Activated naive CD8-positive, alpha-beta T cell treated with anti-CD3 and anti-CD28 coated beads, Interleukin-2, amount 50 U/mL, for 24 hours (primary cell): ENCODE results near the gene ACTR5.

Experiments
- ATAC-seq: fragments of 150-1000 bp; cut with Tn5 transposase; one replicate; pipeline ENCODE4 v1.10.0; 2021
- DNase-seq: peaks from one replicate; pipeline ENCODE4 v3.0.0; 2021
- H3K27ac Mint-ChIP-seq: one replicate; pipeline ENCODE4 v1.8.0; 2021; ENCODE audit warnings: mild to moderate bottlenecking, mixed read lengths
- H3K27me3 Mint-ChIP-seq: one replicate; pipeline ENCODE4 v1.8.0; 2021; ENCODE audit warnings: mixed read lengths
- H3K36me3 Mint-ChIP-seq: one replicate; pipeline ENCODE4 v1.8.0; 2021; ENCODE audit warnings: low read depth, mixed read lengths
- H3K4me1 Mint-ChIP-seq: one replicate; pipeline ENCODE4 v1.8.0; 2021; ENCODE audit warnings: mixed read lengths
- H3K4me3 Mint-ChIP-seq: one replicate; pipeline ENCODE4 v1.8.0; 2021; ENCODE audit warnings: mild to moderate bottlenecking, moderate library complexity, mixed read lengths
- H3K9me3 Mint-ChIP-seq: one replicate; pipeline ENCODE4 v1.8.0; 2021; ENCODE audit warnings: mixed read lengths

ACTR5 gene

DNA sequence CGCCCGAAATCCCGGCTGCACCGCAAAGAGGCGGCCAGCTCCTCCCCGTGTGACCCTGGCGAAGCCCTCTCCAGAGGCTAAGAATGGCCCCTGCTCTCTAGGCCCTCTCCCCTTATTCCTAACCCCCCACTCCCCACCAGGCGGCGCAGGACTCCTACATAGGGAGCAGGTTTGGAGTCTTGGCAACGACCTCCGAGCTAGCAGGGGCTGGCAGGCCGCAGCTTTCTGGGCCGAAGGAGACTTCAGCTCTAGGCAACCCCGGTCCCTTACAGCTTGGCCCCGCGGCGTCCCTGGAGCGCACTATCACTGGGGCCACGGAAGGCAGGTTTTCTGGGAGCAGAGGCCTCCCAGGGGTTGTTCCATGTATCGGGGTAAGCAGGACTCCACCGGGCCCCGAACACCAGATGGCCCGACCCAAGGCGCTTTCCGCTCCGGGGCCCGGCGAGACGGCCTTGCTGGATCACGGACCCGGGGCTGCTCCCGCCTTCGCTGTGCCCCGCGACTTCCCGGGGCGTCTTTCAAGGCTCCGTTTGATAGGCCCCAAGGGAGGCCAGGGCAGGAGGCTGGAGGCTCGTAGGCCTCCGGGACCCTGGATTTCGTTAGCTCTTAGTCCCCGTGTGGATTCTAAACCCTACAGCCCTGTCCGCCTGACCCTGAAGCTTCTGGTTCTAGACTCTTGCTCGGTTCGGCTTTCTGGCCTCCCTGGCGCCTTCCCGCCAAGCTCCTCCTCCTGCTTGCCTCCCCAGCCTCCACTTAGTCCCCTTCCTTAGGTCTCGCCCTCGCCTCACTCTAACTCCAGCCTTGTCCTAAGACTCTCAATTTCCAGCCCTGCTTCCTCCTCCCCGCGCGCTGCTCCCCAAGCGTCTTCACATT is 22.1 kb upstream of the ACTR5 start:
- H3K27ac Mint-ChIP-seq: peak overlapping the region; percentile 43
- H3K27me3 Mint-ChIP-seq: peaks cover 90% of the 10 kb centered on the region
- ATAC-seq (peak; percentile 50), DNase-seq (peak; percentile 69)
- no peak overlapping the region for H3K4me3 Mint-ChIP-seq
- H3K36me3 Mint-ChIP-seq: peaks cover 3% of the 10 kb centered on the region
- no peaks in the 10 kb centered on the region for H3K9me3 Mint-ChIP-seq
- H3K4me1 Mint-ChIP-seq: peaks cover 66% of the 10 kb centered on the region

DNA sequence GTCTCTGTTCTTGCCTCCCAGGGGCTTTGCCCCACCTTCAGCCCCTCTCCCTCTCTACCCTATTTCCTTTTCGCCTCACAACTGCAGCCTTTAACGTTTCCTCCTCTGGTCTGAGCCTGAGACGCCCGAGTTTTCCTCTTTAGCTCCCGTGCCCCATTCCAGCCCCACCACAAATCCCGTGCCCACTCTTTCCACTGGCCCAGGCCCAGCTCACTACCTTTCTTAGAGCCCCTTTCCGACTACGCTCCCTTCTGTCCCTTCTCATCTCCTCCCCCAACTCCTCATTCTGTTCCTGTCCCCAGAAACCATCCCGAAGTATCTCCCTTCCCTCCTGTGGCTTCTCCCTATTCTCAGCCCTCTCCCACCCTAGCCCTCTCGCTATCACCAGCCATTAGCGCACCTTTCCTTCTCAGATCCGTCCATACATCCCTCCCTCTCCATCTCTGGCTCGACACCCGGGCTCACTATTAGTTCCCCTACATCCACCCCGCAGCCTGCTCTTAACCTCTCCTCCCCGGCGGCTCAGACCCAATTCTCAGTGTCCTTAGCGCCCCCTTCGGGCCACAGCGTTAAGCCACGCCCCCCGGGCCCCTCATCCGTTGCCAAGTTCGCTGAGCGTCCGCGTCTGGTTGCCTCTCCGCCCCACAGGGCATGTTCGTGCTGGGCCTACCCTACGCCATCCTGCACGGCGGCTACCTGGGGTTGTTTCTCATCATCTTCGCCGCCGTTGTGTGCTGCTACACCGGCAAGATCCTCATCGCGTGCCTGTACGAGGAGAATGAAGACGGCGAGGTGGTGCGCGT is 21.3 kb upstream of the ACTR5 start:
- H3K27ac Mint-ChIP-seq: peak overlapping the region; percentile 35
- peaks cover 70% of the 10 kb centered on the region for H3K4me1 Mint-ChIP-seq
- peak; percentile 18 for ATAC-seq
- peak; percentile 83 for DNase-seq
- peaks cover 86% of the 10 kb centered on the region for H3K27me3 Mint-ChIP-seq
- H3K4me3 Mint-ChIP-seq: peak overlapping the region; percentile 36
- peaks cover 3% of the 10 kb centered on the region for H3K36me3 Mint-ChIP-seq
- H3K9me3 Mint-ChIP-seq: no peaks in the 10 kb centered on the region

DNA sequence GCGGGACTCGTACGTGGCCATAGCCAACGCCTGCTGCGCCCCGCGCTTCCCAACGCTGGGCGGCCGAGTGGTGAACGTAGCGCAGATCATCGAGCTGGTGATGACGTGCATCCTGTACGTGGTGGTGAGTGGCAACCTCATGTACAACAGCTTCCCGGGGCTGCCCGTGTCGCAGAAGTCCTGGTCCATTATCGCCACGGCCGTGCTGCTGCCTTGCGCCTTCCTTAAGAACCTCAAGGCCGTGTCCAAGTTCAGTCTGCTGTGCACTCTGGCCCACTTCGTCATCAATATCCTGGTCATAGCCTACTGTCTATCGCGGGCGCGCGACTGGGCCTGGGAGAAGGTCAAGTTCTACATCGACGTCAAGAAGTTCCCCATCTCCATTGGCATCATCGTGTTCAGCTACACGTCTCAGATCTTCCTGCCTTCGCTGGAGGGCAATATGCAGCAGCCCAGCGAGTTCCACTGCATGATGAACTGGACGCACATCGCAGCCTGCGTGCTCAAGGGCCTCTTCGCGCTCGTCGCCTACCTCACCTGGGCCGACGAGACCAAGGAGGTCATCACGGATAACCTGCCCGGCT is 20.6 kb upstream of the ACTR5 start:
- peak; percentile 6 for ATAC-seq
- H3K9me3 Mint-ChIP-seq: no peaks in the 10 kb centered on the region

DNA sequence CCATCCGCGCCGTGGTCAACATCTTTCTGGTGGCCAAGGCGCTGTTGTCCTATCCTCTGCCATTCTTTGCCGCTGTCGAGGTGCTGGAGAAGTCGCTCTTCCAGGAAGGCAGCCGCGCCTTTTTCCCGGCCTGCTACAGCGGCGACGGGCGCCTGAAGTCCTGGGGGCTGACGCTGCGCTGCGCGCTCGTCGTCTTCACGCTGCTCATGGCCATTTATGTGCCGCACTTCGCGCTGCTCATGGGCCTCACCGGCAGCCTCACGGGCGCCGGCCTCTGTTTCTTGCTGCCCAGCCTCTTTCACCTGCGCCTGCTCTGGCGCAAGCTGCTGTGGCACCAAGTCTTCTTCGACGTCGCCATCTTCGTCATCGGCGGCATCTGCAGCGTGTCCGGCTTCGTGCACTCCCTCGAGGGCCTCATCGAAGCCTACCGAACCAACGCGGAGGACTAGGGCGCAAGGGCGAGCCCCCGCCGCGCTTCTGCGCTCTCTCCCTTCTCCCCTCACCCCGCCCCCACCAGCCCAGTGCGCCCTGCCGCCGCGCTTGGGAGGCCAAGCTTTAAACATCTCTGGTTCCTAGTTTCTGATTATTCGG is 20.0 kb upstream of the ACTR5 start:
- Mint-ChIP-seq H3K27ac (peak overlapping the region; percentile 44), H3K4me1 (peaks cover 66% of the 10 kb centered on the region), H3K9me3 (no peaks in the 10 kb centered on the region), H3K36me3 (peaks cover 3% of the 10 kb centered on the region), H3K27me3 (peaks cover 85% of the 10 kb centered on the region), H3K4me3 (no peak overlapping the region)
- ATAC-seq (no peak), DNase-seq (no peak)

More for the DNA sequence above, 20.6 kb upstream of the ACTR5 start:
- Mint-ChIP-seq H3K4me1 (peaks cover 70% of the 10 kb centered on the region), H3K4me3 (peak overlapping the region; percentile 55), H3K36me3 (peaks cover 3% of the 10 kb centered on the region), H3K27me3 (peaks cover 85% of the 10 kb centered on the region), H3K27ac (peak overlapping the region; percentile 44)
- peak; percentile 16 for DNase-seq

DNA sequence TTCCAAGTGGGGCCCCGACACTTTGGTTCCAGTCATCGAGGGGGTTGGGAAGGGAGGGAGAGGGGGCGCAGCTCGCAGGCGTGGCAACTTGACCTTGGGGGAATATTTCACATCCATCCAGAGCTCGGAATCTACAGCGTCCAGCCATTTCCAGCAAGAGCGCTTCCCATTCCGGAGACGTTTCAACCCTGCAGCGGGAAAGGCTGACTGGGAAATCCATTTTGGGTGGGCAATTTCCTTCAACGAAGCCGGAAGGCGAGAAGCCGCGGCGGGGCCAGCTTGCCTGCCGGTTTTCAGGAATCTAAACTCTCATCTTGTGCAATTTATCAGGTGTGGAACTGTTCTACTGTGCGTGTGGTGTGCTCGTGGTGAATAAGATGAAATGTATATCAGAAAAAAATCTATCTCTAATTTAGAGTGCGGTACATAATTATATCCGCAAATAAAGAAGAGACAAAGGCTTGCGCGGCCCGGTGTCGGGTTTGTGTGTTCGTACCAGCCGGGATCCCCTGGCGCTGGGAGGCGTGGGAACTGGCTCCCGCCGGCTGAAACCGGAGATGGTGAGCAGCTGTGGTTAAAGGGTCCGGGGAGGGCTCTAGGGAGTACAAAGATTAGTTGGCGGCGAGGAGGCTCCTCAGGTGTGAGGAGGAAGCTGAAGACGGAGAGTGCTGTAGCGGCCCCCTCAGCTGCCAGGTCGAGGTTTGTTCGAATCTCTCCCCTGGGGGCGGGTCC is 19.2 kb upstream of the ACTR5 start:
- Mint-ChIP-seq H3K27me3 (peaks cover 87% of the 10 kb centered on the region), H3K27ac (peak overlapping the region; percentile 23), H3K4me1 (peaks cover 63% of the 10 kb centered on the region), H3K9me3 (no peaks in the 10 kb centered on the region), H3K4me3 (peak overlapping the region; percentile 27), H3K36me3 (peaks cover 3% of the 10 kb centered on the region)
- no peak for ATAC-seq
- DNase-seq: peak; percentile 16

DNA sequence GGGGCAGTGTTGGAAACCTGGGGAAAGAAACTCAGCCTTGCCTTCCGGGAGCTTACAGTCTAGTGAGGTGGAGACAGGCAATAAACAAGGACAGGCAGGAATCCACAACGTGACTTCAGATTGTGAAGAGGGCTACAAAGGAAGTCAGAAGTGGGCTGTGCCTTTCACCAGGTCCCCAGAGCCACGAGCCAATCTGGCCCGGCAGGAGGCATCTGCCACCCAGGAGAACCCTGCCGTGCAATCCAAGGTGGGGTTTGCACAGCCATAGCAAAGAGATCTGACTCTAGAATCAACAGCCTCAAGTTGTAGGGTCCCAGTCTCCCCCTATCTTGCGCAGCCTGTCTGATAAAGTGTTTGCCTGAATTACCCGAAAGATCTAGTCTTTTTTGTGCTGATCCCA is 18.5 kb upstream of the ACTR5 start:
- Mint-ChIP-seq H3K27ac (peak overlapping the region; percentile 65), H3K9me3 (no peaks in the 10 kb centered on the region), H3K4me3 (no peak overlapping the region), H3K27me3 (peaks cover 89% of the 10 kb centered on the region), H3K4me1 (peaks cover 60% of the 10 kb centered on the region), H3K36me3 (peaks cover 3% of the 10 kb centered on the region)
- DNase-seq: no peak
- no peak for ATAC-seq

DNA sequence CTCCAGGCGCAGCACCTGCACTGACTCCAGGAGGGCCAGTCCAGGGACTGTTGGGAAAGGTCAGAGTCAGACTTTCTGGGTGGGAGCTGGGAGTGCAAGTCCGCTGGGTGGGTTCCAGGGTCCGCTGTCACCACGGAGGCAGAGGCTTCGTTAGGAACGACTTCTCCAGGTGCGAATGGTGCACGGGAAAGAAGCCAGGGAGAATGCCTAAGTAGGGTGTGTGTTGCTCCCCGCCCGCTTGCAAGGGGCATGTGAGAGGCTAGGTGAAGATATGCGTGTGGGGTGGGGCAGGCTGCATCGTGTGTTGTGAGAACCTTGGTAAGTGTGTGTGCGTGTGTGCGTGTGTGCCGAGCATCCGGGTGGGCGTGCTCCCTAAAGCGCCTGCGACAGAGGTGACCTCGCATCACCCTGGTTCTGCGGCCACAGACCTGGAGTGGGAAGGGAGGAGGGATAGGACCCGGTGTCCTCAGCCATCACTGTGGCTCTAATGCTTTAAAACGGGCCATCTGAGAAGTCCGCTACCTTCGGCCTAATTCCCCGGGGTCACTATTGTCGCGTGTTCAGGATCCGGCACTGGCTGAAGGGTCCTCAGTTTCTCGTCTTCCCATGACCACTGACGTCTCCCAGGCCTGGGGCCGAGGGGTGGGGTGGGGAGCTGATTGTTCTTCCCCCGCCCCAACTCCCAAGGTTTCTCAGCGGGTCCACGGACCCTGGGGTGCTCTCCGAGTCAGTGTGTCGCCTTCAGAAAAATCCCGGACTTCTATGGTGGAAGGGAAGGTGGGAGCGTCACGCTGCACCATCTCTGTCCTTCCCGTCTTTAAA is 17.9 kb upstream of the ACTR5 start:
- H3K4me3 Mint-ChIP-seq: peak overlapping the region; percentile 65
- peaks cover 3% of the 10 kb centered on the region for H3K36me3 Mint-ChIP-seq
- DNase-seq (no peak), ATAC-seq (no peak)
- no peaks in the 10 kb centered on the region for H3K9me3 Mint-ChIP-seq
- H3K27me3 Mint-ChIP-seq: peaks cover 89% of the 10 kb centered on the region
- H3K4me1 Mint-ChIP-seq: peaks cover 55% of the 10 kb centered on the region
- peak overlapping the region; percentile 65 for H3K27ac Mint-ChIP-seq

DNA sequence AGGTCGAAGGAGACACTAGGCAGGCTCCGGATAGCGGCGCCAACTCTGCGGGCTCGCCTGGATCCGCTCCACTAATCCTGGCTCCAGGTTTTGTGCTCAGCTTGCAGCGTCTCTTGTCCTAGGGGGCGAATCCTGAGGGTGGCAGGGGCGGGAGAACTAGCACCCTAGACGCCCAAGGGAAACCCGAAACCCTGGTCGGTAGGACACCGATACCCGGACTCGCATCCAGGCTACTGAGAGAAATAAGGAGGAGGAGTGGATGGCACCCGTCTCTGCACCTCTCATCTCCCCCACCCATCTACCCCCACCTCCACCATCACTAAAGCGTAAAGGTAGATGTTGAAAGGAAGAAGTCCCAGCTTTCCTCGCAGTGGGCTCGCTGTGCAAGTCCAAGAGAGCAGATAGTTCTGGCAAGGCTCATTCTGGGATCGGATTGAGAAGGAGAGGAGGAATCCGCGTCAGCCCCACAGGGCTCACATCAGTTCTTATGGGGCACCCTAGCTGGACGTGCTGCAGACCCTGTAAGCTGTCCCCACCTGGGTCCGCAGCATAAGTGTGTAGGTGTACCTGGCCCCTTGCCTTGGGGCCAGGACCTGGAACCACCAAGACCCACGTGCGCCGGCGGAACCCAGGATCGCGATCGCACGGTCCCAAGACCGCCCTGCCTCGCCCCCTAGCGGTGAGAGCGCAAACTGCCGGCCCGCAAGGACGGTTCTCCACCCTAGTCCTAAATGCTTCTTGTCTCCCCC is 17.1 kb upstream of the ACTR5 start:
- peaks cover 91% of the 10 kb centered on the region for H3K27me3 Mint-ChIP-seq
- H3K36me3 Mint-ChIP-seq: peaks cover 3% of the 10 kb centered on the region
- peaks cover 49% of the 10 kb centered on the region for H3K4me1 Mint-ChIP-seq
- peak overlapping the region; percentile 65 for H3K4me3 Mint-ChIP-seq
- DNase-seq (peak; percentile 91), ATAC-seq (peak; percentile 66)
- no peak overlapping the region for H3K27ac Mint-ChIP-seq
- no peaks in the 10 kb centered on the region for H3K9me3 Mint-ChIP-seq

DNA sequence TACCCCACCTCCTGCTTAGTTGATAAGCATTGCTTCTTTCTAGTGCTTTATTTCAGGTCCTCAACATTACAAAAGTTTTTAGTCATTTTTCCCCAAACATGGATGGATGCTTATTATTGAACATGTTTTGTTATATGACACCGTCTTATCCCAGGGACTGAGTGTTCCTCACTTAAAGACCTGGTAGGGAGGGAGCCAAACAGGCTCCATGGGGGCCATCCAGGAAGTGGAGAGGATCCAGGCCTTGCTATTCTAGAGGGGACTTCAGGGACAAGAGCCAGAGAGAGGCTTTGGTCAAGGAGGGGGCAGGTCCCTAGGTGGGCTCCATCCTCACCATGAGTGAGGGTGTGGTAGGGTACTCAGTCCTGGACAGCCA is 16.5 kb upstream of the ACTR5 start:
- peaks cover 90% of the 10 kb centered on the region for H3K27me3 Mint-ChIP-seq
- ATAC-seq (no peak), DNase-seq (no peak)
- no peak overlapping the region for H3K27ac Mint-ChIP-seq
- peaks cover 3% of the 10 kb centered on the region for H3K36me3 Mint-ChIP-seq
- no peak overlapping the region for H3K4me3 Mint-ChIP-seq
- no peaks in the 10 kb centered on the region for H3K9me3 Mint-ChIP-seq
- peaks cover 46% of the 10 kb centered on the region for H3K4me1 Mint-ChIP-seq

DNA sequence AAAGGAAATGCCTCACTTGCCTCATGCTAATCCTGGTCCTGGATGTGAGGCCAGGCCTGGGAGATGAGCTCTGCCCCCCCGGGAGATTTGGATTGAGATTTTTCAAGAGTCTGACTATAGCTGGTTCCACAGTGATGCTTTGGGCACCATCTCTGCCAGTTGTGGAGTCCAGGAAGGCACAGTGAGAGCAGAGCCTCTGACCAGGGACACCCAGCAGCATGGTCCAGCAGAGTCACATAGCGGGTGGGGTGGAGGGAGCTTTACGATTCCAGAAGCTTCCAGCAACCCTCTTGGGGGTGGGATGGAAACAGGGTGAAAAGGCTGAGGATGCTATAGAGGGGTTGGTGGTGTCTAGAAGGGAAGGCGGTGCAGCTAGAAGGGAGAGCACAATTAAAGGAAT is 15.3 kb upstream of the ACTR5 start:
- no peak for DNase-seq
- Mint-ChIP-seq H3K27ac (no peak overlapping the region), H3K36me3 (peaks cover 3% of the 10 kb centered on the region), H3K27me3 (peaks cover 89% of the 10 kb centered on the region), H3K9me3 (no peaks in the 10 kb centered on the region), H3K4me3 (no peak overlapping the region), H3K4me1 (peaks cover 33% of the 10 kb centered on the region)
- ATAC-seq: no peak

DNA sequence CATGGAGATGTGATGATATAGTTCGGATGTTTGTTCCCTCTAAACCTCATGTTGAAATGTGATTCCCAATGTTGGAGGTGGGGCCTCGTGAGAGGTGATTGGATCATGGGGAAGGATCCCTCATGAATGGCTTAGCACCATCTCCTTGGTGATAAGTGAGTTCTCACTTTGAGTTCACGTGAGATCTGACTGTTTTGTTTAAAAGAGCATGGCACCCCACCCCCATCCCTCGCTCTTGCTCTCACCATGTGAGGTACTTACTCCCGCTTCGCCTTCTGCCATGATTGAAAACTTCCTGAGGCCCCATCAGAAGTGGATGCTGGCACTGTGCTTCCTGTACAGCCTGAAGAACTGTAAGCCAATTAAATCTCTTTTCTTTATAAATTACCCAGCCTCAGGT is 13.1 kb upstream of the ACTR5 start:
- H3K4me1 Mint-ChIP-seq: peaks cover 13% of the 10 kb centered on the region
- H3K4me3 Mint-ChIP-seq: no peak overlapping the region
- no peak overlapping the region for H3K27ac Mint-ChIP-seq
- ATAC-seq (no peak), DNase-seq (no peak)
- no peaks in the 10 kb centered on the region for H3K9me3 Mint-ChIP-seq
- peaks cover 76% of the 10 kb centered on the region for H3K27me3 Mint-ChIP-seq
- no peaks in the 10 kb centered on the region for H3K36me3 Mint-ChIP-seq

DNA sequence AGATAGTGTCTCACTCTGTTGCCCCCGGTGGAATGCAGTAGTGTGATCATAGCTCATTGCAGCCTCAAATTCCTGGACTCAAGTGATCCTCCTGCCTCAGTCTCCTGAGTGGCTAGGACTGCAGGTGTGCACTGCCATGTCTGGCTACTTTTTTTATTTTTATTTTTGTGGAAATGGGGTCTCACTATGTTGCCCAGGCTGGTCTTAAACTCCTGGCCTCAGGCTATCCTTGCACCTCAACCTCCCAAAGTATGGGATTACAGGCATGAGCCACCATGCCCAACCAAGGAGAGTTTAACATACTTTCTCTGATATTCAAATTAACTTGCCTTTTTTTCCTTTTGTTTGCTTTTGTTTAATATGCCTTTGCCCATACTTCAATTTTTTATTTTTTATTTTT is 10.4 kb upstream of the ACTR5 start:
- ATAC-seq (no peak), DNase-seq (no peak)
- Mint-ChIP-seq H3K36me3 (no peaks in the 10 kb centered on the region), H3K27ac (no peak overlapping the region), H3K4me1 (no peaks in the 10 kb centered on the region), H3K27me3 (peaks cover 76% of the 10 kb centered on the region), H3K9me3 (no peaks in the 10 kb centered on the region), H3K4me3 (no peak overlapping the region)

DNA sequence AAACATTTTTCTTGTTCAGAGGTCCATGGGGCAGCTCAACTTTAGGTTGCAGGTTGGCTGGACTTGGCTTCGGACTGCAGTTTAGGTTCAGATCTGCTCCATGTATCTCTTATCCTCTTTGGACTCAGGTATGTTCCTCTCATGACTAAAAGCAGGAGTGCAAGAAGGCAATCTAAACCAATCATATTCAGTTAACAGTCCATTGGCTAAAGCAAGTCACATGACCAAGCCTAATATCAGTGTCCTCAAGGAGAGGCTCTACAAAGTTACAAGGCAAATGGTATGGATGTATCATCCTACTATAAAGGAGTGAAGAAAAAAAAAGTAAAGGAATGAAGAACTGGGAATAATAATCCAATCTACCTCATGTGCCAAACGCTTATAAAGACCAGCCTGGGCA is 2.5 kb upstream of the ACTR5 start:
- no peak for DNase-seq
- Mint-ChIP-seq H3K36me3 (peaks cover 2% of the 10 kb centered on the region), H3K4me1 (peaks cover 22% of the 10 kb centered on the region), H3K4me3 (no peak overlapping the region), H3K27ac (no peak overlapping the region), H3K9me3 (no peaks in the 10 kb centered on the region), H3K27me3 (peaks cover 14% of the 10 kb centered on the region)
- no peak for ATAC-seq
